NB4 (cell line): ENCODE measurements around the gene ATP5PO.

Source experiments
- MYC ChIP-seq: IDR thresholded peaks from 2 replicates; pipeline ENCODE4 v1.6.1; 2011; ENCODE audit warnings: low read depth, low read length
- POLR2A ChIP-seq: IDR thresholded peaks from 2 replicates; pipeline ENCODE4 v1.6.1; 2011; ENCODE audit warnings: mild to moderate bottlenecking; ENCODE audit not compliant: insufficient read length; ENCODE audit errors: extremely low read depth

DNA sequence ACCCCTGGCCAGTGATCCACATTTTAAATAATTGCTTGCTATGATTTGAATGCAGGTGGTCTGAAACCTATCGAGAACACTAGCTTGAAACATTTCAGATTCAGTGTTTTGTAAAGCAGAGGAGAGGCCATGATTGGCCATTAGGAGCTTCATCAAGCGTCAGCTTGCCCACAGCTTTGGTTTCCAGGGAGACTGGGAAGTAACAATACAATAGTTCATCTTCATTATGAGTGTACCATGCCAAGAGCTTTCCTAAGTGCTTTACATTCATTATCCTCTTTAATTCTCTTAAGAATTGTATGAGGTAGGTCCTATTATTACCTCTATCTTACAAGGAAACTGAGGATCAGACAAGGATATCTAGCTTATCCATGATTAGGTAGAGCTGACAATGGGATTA lies 27.7 kb upstream of the ATP5PO start:
- TF ChIP-seq POLR2A (no peak), MYC (no peak)
